Measurements from ENCODE around the gene NLGN1.

DNA sequence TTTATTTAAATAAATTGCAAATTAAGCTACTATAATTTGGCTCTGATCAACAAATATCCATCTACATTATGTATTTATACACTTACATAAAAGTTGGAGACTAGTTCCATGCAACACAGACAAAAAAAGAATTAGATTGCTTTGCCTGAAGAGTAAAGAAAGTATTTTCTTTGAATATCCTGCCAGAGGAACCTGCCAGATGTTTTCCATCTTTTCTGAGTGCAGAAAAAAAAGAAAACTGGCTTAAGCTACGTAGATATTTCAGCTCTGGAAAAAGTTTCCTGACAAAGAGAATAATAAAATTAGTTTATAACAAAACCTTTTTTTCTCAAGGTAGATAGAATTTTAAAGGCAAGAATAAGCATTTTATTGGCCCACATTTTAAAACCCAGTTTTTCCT is 854.1 kb downstream of the NLGN1 start:
- TF ChIP-seq CTCF (IDR thresholded peaks at IDR 0.05) (no peak), POLR2AphosphoS5 (IDR thresholded peaks at IDR 0.05) (no peak)

Measured in suprapubic skin (tissue), 3 donors.